BLaER1 (cell line): ENCODE data around the gene PHKB.
A peak's percentile ranks its signal among the peaks of the same experiment; 100 is the strongest.

ENCODE experiments used
- H3K27ac ChIP-seq: shearing (Covaris generic); formaldehyde crosslinking; 2 replicates; pipeline ENCODE4 v1.8.1; 2022
- H3K27me3 ChIP-seq: shearing (Covaris generic); formaldehyde crosslinking; 2 replicates; pipeline ENCODE4 v1.8.1; 2022
- H3K36me3 ChIP-seq: shearing (Covaris generic); formaldehyde crosslinking; 2 replicates; pipeline ENCODE4 v1.8.1; 2022
- H3K4me1 ChIP-seq: shearing (Covaris generic); formaldehyde crosslinking; 2 replicates; pipeline ENCODE4 v1.8.1; 2022
- H3K4me2 ChIP-seq: shearing (Covaris generic); formaldehyde crosslinking; 2 replicates; pipeline ENCODE4 v1.8.1; 2022
- H3K4me3 ChIP-seq: shearing (Covaris generic); formaldehyde crosslinking; 2 replicates; pipeline ENCODE4 v1.8.1; 2022
- H3K9ac ChIP-seq: shearing (Covaris generic); formaldehyde crosslinking; 2 replicates; pipeline ENCODE4 v1.8.1; 2022
- H3K9me3 ChIP-seq: shearing (Covaris generic); formaldehyde crosslinking; 2 replicates; pipeline ENCODE4 v1.8.1; 2022
- H4K20me1 ChIP-seq: shearing (Covaris generic); formaldehyde crosslinking; 2 replicates; pipeline ENCODE4 v1.8.1; 2022
- Cebpa-rat ChIP-seq: shearing (Covaris generic); IDR thresholded peaks from 2 replicates; pipeline ENCODE4 v1.8.1; 2022

Gene PHKB

GRCh38 chr16:47503936-47504335 lies 42.8 kb downstream of the PHKB start:
- TF ChIP-seq Cebpa-rat = no peak
- H3K4me3 ChIP-seq = no peak overlapping the region
- H3K27ac ChIP-seq = no peak overlapping the region
- H3K36me3 ChIP-seq = peaks cover 62% of the 10 kb centered on the region
- no peak overlapping the region for H3K9ac ChIP-seq
- no peaks in the 10 kb centered on the region for H3K9me3 ChIP-seq
- H3K4me2 ChIP-seq = no peak overlapping the region
- no peaks in the 10 kb centered on the region for H3K27me3 ChIP-seq
- H3K4me1 ChIP-seq = peaks cover 30% of the 10 kb centered on the region
- H4K20me1 ChIP-seq = no peaks in the 10 kb centered on the region

- Histone ChIP-seq H4K20me1 (no peaks in the 10 kb centered on the region), H3K4me1 (peaks cover 30% of the 10 kb centered on the region), H3K9me3 (no peaks in the 10 kb centered on the region), H3K27ac (no peak overlapping the region), H3K9ac (no peak overlapping the region), H3K36me3 (peaks cover 61% of the 10 kb centered on the region), H3K4me2 (no peak overlapping the region), H3K27me3 (no peaks in the 10 kb centered on the region), H3K4me3 (no peak overlapping the region)
- no peak for TF ChIP-seq Cebpa-rat
These were observed 43.5 kb downstream of the PHKB start for GRCh38 chr16:47504599-47504998.

DNA sequence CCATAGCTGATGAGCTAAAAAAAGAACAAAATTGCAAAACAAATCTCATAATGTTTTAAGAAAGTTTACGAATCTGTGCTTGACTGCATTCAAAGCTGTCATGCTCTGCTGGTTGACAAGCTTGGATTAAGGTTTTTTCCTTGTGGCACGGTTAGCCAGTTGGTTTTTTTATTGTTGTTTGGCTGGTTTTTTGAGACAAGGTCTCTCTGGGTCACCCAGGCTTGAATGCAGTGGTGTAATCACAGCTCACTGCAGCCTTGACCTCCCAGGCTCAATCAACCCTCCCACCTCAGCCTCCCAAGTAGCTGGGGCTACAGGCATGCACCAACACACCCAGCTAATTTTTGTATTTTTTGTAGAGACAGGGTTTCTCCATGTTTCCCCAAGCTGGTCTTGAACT lies 45.7 kb downstream of the PHKB start:
- no peaks in the 10 kb centered on the region for H3K27me3 ChIP-seq
- no peaks in the 10 kb centered on the region for H3K9me3 ChIP-seq
- H3K4me2 ChIP-seq = peak overlapping the region; percentile 78
- H3K27ac ChIP-seq = peak overlapping the region; percentile 70
- no peak overlapping the region for H3K4me3 ChIP-seq
- H3K36me3 ChIP-seq = peaks cover 60% of the 10 kb centered on the region
- H3K9ac ChIP-seq = no peak overlapping the region; the same call in 1 of the 2 replicates
- no peaks in the 10 kb centered on the region for H4K20me1 ChIP-seq
- no peak for TF ChIP-seq Cebpa-rat
- peaks cover 30% of the 10 kb centered on the region for H3K4me1 ChIP-seq

GRCh38 chr16:47507701-47508100 lies 46.6 kb downstream of the PHKB start:
- H3K9me3 ChIP-seq = no peaks in the 10 kb centered on the region
- no peak overlapping the region for H3K9ac ChIP-seq
- no peak overlapping the region for H3K4me3 ChIP-seq
- H3K36me3 ChIP-seq = peaks cover 63% of the 10 kb centered on the region
- peak overlapping the region; percentile 70 for H3K27ac ChIP-seq
- H3K27me3 ChIP-seq = no peaks in the 10 kb centered on the region
- no peak for TF ChIP-seq Cebpa-rat
- peaks cover 30% of the 10 kb centered on the region for H3K4me1 ChIP-seq
- no peaks in the 10 kb centered on the region for H4K20me1 ChIP-seq
- peak overlapping the region; percentile 78 for H3K4me2 ChIP-seq

DNA sequence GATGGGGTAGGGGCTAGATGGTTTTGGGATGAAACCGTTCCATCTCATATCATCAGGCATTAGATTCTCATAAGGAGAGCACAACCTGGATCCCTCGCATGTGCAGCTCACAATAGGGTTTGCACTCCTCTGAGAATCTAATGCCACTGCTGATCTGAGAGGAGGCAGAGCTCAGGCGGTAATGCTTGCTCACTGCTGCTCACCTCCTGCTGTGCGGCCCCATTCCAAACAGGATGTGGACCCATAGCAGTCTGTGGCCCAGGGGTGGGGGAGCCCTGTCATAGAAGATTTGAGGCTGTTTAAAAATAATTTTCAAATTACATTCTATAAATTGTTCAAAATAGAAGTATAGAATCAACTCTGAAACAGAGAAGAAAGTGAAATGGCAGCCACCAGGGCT lies 50.8 kb downstream of the PHKB start:
- Histone ChIP-seq H4K20me1 (no peaks in the 10 kb centered on the region), H3K27ac (no peak overlapping the region), H3K9ac (no peak overlapping the region), H3K9me3 (no peaks in the 10 kb centered on the region), H3K27me3 (no peaks in the 10 kb centered on the region), H3K36me3 (peaks cover 62% of the 10 kb centered on the region), H3K4me3 (no peak overlapping the region), H3K4me2 (no peak overlapping the region), H3K4me1 (peaks cover 17% of the 10 kb centered on the region)
- no peak for TF ChIP-seq Cebpa-rat

DNA sequence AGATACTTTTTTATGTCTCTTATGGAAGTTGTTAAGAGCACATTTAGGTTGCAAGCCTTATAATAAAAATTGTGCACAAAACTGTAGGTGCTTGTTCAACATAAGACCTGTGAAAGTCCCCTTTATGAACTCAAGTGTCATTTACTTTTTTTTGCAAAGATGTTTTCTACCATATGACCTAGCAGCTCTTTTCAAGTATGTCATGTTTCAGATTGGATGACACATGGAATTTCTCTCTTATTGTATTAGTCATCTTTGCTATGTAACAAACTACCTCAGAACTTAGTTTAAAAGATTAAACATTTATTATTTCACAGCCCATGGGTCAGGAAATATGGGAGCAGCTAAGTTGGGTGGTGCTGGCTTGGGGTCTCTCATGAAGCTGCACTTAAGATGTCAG lies 57.9 kb downstream of the PHKB start:
- TF ChIP-seq Cebpa-rat = no peak
- peak overlapping the region; percentile 65 for H3K4me2 ChIP-seq
- H3K9me3 ChIP-seq = no peaks in the 10 kb centered on the region
- no peak overlapping the region for H3K27ac ChIP-seq
- no peak overlapping the region for H3K9ac ChIP-seq
- no peaks in the 10 kb centered on the region for H3K27me3 ChIP-seq
- H3K36me3 ChIP-seq = peaks cover 40% of the 10 kb centered on the region
- H4K20me1 ChIP-seq = peaks cover 8% of the 10 kb centered on the region; the same call in 1 of the 2 replicates
- no peak overlapping the region for H3K4me3 ChIP-seq
- peaks cover 24% of the 10 kb centered on the region for H3K4me1 ChIP-seq

- TF ChIP-seq Cebpa-rat = no peak
- H3K9ac ChIP-seq = no peak overlapping the region
- no peaks in the 10 kb centered on the region for H3K27me3 ChIP-seq
- peaks cover 35% of the 10 kb centered on the region for H3K36me3 ChIP-seq
- peak overlapping the region; percentile 65 for H3K4me2 ChIP-seq
- H3K4me1 ChIP-seq = peaks cover 24% of the 10 kb centered on the region
- H3K4me3 ChIP-seq = no peak overlapping the region
- H3K27ac ChIP-seq = no peak overlapping the region
- no peaks in the 10 kb centered on the region for H3K9me3 ChIP-seq
- H4K20me1 ChIP-seq = peaks cover 8% of the 10 kb centered on the region; the same call in 1 of the 2 replicates
These were observed 58.4 kb downstream of the PHKB start for GRCh38 chr16:47519546-47519945.

- Histone ChIP-seq H3K9ac (no peak overlapping the region), H4K20me1 (peaks cover 8% of the 10 kb centered on the region; the same call in 1 of the 2 replicates), H3K4me2 (no peak overlapping the region), H3K4me3 (no peak overlapping the region), H3K36me3 (peaks cover 33% of the 10 kb centered on the region), H3K27ac (no peak overlapping the region), H3K9me3 (no peaks in the 10 kb centered on the region), H3K27me3 (no peaks in the 10 kb centered on the region), H3K4me1 (peaks cover 24% of the 10 kb centered on the region)
- TF ChIP-seq Cebpa-rat = no peak
These were observed 59.0 kb downstream of the PHKB start for GRCh38 chr16:47519996-47520679.

- Histone ChIP-seq H3K27me3 (no peaks in the 10 kb centered on the region), H3K9ac (no peak overlapping the region), H3K9me3 (0 out of 2 replicates have a peak, but pooled peaks cover under 1% of the 10 kb centered on the region), H3K4me3 (no peak overlapping the region), H3K4me1 (peaks cover 24% of the 10 kb centered on the region), H3K36me3 (peaks cover 14% of the 10 kb centered on the region), H3K27ac (no peak overlapping the region), H4K20me1 (peaks cover 8% of the 10 kb centered on the region; the same call in 1 of the 2 replicates), H3K4me2 (peak overlapping the region; percentile 25)
- TF ChIP-seq Cebpa-rat = no peak
These were observed 62.3 kb downstream of the PHKB start for GRCh38 chr16:47523342-47524006.

DNA sequence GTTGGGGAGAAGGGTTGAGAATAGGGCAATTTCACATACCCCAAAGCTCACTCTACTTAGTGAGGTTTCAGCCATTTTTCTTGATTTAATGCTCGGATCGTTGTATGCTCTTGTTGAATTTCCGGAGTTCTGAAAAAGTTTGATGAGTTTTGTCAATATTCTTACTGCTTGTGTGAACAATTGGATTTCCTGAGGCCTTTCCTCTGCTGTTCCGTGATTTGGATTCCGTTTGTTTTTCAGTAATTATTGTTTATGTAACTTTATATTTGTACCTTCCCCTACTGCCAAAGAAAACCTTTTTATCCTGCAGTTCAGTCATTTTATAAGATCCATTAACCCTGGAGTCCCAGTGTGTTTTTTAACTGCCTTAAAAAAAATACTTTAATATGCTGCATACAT lies 62.9 kb downstream of the PHKB start:
- Histone ChIP-seq H3K27ac (no peak overlapping the region), H3K4me3 (no peak overlapping the region), H3K9me3 (0 out of 2 replicates have a peak, but pooled peaks cover 6% of the 10 kb centered on the region), H3K4me1 (peaks cover 21% of the 10 kb centered on the region), H3K27me3 (no peaks in the 10 kb centered on the region), H3K4me2 (no peak overlapping the region), H3K36me3 (peaks cover 19% of the 10 kb centered on the region), H3K9ac (no peak overlapping the region), H4K20me1 (peaks cover 8% of the 10 kb centered on the region; the same call in 1 of the 2 replicates)
- no peak for TF ChIP-seq Cebpa-rat
